OCI-LY1 (cell line): Measurements from ENCODE around the gene SAG.

Experiments
- CTCF ChIP-seq: fragments of 200-600 bp; sonication (generic), shearing (Covaris generic); IDR thresholded peaks from 2 replicates; pipeline ENCODE4 v1.5.1; 2017; ENCODE audit warnings: mild to moderate bottlenecking, antibody characterized with exemption, low read length, moderate library complexity, mixed read lengths
- EZH2 ChIP-seq: fragments of 200-600 bp; sonication (generic), shearing (Covaris generic); IDR thresholded peaks from 2 replicates; pipeline ENCODE4 v1.8.0; 2017; ENCODE audit warnings: borderline replicate concordance, mixed run types, mild to moderate bottlenecking, antibody characterized with exemption, low read length, moderate library complexity, mixed read lengths

- peak; percentile 25 for TF ChIP-seq CTCF
- TF ChIP-seq EZH2: no peak
Observed at GRCh38 chr2:233353769-233354499, 46.3 kb downstream of the SAG start, which contains the start of gene DGKD.
